GM18505 (cell line): Measurements from ENCODE around the gene KCTD1.
A peak's percentile ranks its signal among the peaks of the same experiment; 100 is the strongest.

Experiments
- ATAC-seq: cut with Tn5 transposase; IDR thresholded peaks from one replicate; pipeline ENCODE4 v1.9.1; 2021; ENCODE audit not compliant: unreplicated experiment
- POLR2A ChIP-seq: IDR thresholded peaks from 4 replicates; pipeline ENCODE4 v1.6.1; 2011; ENCODE audit warnings: borderline replicate concordance; ENCODE audit not compliant: insufficient read depth, insufficient read length; ENCODE audit errors: extremely low read depth

Gene KCTD1

GRCh38 chr18:26497866-26498265, 50.5 kb downstream of the KCTD1 start:
- TF ChIP-seq POLR2A: no peak
- ATAC-seq: no peak

GRCh38 chr18:26496528-26496927, 51.8 kb downstream of the KCTD1 start:
- ATAC-seq: no peak

GRCh38 chr18:26495287-26495686, 53.1 kb downstream of the KCTD1 start:
- no peak for ATAC-seq
- no peak for TF ChIP-seq POLR2A

More at GRCh38 chr18:26496528-26496927, 51.8 kb downstream of the KCTD1 start:
- TF ChIP-seq POLR2A: no peak

DNA sequence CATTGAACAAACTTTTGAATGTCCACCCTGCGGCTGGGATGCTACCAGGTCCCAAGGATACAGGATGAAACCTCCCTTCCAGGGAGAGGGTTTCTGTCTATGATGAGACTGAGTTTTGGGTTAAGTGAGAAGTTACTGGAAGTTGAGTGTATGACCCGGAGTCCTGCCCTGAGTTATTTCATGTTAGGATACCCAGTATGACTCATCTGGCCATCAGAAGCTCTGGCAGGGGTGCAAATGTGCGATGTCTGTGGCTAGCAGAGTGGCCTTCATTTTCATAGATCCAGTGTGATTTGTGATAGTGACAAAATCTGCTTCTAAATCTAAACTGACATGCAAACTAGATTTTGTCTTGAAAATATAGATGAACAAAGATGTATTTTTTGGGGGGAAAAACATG, 55.3 kb downstream of the KCTD1 start:
- no peak for TF ChIP-seq POLR2A
- ATAC-seq: no peak

DNA sequence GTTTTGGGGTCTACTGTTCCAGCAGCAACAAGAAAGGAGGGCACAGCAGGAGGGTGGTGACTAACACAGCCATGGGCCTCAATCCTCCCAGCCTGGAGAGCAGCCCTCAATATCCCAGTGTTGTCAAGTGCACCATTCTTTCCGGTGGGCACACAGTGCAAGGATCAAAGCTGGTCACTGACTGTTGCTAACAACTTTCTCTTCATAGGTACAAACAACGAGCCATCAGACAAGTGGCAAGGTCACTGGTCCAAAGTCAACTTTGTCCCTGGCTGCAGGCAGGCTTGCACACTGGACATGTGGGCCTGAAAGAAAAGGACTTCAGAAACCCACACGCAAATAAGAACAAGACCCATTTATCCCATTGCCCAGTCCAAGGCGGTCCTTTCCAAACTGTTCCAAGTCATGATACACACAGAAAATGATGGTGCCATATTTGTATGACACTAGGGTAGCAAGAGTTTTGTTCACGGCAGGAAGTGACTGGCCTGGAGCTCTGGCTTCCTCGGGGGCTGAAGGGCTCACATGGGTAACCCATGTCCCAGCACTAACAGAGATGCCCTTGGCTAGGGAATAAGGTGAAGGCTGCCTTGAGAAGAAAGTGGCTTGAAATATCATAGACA, 57.0 kb downstream of the KCTD1 start:
- TF ChIP-seq POLR2A: no peak
- no peak for ATAC-seq

GRCh38 chr18:26489881-26490280, 58.5 kb downstream of the KCTD1 start:
- no peak for ATAC-seq
- no peak for TF ChIP-seq POLR2A

GRCh38 chr18:26489191-26489590, 59.2 kb downstream of the KCTD1 start:
- TF ChIP-seq POLR2A: no peak
- ATAC-seq: no peak

GRCh38 chr18:26488417-26489009, 59.8 kb downstream of the KCTD1 start:
- TF ChIP-seq POLR2A: no peak

DNA sequence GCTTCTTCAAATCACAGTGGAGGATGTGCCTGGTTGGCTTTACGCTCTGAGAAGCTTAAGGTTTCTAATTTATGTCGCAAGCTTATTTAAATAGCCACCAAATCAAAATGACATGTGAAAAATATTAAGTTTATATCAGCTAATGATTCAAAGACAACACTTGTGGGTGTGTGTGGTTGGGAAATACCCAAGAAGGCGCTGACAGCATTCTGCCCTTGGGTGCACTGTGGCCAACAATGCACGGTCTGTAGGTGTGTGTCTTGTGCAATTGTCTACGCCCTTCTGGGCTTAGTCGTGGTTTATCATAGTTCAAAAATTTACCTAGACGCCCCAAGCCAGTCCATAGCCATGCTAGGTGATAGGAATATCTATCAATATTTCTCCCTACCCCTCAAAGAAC, 60.9 kb downstream of the KCTD1 start:
- peak; percentile 79 for ATAC-seq

More at GRCh38 chr18:26488417-26489009, 59.8 kb downstream of the KCTD1 start:
- ATAC-seq: no peak

GRCh38 chr18:26483633-26484032, 64.7 kb downstream of the KCTD1 start:
- no peak for ATAC-seq
- TF ChIP-seq POLR2A: no peak

More for the DNA sequence above, 60.9 kb downstream of the KCTD1 start:
- TF ChIP-seq POLR2A: no peak

- ATAC-seq: no peak
- TF ChIP-seq POLR2A: no peak
Observed at GRCh38 chr18:26482569-26482968, 65.8 kb downstream of the KCTD1 start.

GRCh38 chr18:26480897-26481795, 67.2 kb downstream of the KCTD1 start:
- no peak for TF ChIP-seq POLR2A
- ATAC-seq: no peak

DNA sequence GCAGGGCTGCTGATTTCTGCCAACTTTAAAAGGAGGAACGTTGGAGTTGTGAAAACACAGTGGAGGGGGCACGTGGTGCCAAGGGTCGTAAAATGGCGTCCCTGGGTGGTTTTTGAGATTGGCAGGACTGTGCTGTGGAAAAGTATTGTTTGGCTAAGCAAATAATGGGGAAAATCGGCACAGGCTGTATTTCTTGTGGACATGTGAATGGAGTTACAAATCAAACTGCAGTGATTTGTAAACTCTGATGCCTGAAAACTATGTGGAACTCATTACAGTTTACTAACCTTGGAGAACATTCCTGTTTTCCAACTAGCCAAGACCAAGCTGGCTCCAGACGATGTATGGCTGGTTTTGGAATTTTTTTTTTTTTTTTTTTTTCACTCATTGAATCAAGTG, 68.7 kb downstream of the KCTD1 start:
- no peak for TF ChIP-seq POLR2A
- ATAC-seq: no peak
